Measurements from ENCODE around the gene NMUR1.

The NMUR1 gene

GRCh38 chr2:231525248-231526163 is 4.7 kb downstream of the NMUR1 start:
- DNase-seq: no peak

- DNase-seq: no peak
These were observed 5.6 kb downstream of the NMUR1 start for GRCh38 chr2:231524477-231525247.

- DNase-seq: no peak
These were observed 6.6 kb downstream of the NMUR1 start for GRCh38 chr2:231523451-231524285.

GRCh38 chr2:231522418-231523180 is 7.6 kb downstream of the NMUR1 start:
- peak; percentile 44 for DNase-seq

- no peak for DNase-seq
These were observed 8.8 kb downstream of the NMUR1 start for GRCh38 chr2:231521443-231521842.

- no peak for DNase-seq
These were observed 10.2 kb downstream of the NMUR1 start for GRCh38 chr2:231519975-231520555.

GRCh38 chr2:231518771-231519170 is 11.5 kb downstream of the NMUR1 start:
- DNase-seq: no peak

- DNase-seq: no peak
These were observed 14.6 kb downstream of the NMUR1 start for GRCh38 chr2:231515603-231516002.

- DNase-seq: no peak
These were observed 15.3 kb downstream of the NMUR1 start for GRCh38 chr2:231514951-231515297.

- DNase-seq: peak; percentile 97
These were observed 15.9 kb downstream of the NMUR1 start for GRCh38 chr2:231514225-231514950.

- DNase-seq: no peak
These were observed 16.5 kb downstream of the NMUR1 start for GRCh38 chr2:231513746-231514224.

- DNase-seq: peak; percentile 48
These were observed 18.0 kb downstream of the NMUR1 start for GRCh38 chr2:231512222-231512621.

GRCh38 chr2:231503766-231504165 is 26.5 kb downstream of the NMUR1 start:
- DNase-seq: no peak

- DNase-seq: no peak
These were observed 27.6 kb downstream of the NMUR1 start for GRCh38 chr2:231502596-231502995.

GRCh38 chr2:231497651-231498050 is 32.6 kb downstream of the NMUR1 start:
- no peak for DNase-seq

- no peak for DNase-seq
These were observed 35.6 kb downstream of the NMUR1 start for GRCh38 chr2:231494669-231495068.

GRCh38 chr2:231490801-231491200 is 39.4 kb downstream of the NMUR1 start:
- no peak for DNase-seq

GRCh38 chr2:231489990-231490389 is 40.3 kb downstream of the NMUR1 start:
- DNase-seq: no peak

- DNase-seq: no peak
These were observed 41.9 kb downstream of the NMUR1 start for GRCh38 chr2:231488331-231488730.

GRCh38 chr2:231486851-231487596 is 43.2 kb downstream of the NMUR1 start:
- no peak for DNase-seq
